CD4-positive, alpha-beta T cell treated with Interleukin-6 for 4 hours (primary cell): ENCODE results near the gene SCRT2.
"Not testable (repeated sequence)": the region's sequence is repeated elsewhere in the genome, so short reads cannot be mapped to it uniquely, and the experiment has no call there.

Experiments
- DNase-seq: peaks from one replicate; pipeline ENCODE4 v3.0.0-alpha.2; 2020; ENCODE audit warnings: mixed read lengths

Gene SCRT2

GRCh38 chr20:675453-676314, at the start of gene SCRT2:
Gene SCRT2, minus strand, starts transcription at chr20:675802. Its CDS starts 201 bp downstream, at chr20:675601.
- DNase-seq = peak; percentile 68

- DNase-seq = not testable (repeated sequence)
These were observed 49.2 kb upstream of the SCRT2 start for GRCh38 chr20:724797-725196.

GRCh38 chr20:723756-724155, 48.2 kb upstream of the SCRT2 start:
- no peak for DNase-seq

- DNase-seq = no peak
These were observed 47.4 kb upstream of the SCRT2 start for GRCh38 chr20:722822-723644.

- no peak for DNase-seq
These were observed 46.3 kb upstream of the SCRT2 start for GRCh38 chr20:721876-722275.

GRCh38 chr20:719816-720215, 44.2 kb upstream of the SCRT2 start:
- DNase-seq = no peak

DNA sequence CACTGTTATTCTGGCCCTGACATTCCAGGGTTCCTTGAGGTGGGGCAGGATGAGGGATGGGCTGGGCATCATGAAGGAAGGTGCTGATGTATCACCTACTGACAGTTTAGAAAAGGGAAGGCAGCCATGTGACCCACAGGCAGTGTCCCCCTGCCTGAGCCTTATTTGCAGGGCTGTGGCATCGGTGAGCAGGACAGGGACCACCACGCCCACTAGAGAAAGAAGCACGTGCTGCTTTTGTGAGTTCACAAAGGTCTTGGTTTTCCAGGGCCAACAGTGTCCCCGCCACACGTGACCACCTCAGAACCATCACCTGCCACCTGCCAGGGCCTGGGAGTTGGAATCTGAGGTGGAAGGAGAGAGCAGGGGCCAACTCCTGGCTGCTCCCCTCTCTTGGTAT, 43.5 kb upstream of the SCRT2 start:
- no peak for DNase-seq

DNA sequence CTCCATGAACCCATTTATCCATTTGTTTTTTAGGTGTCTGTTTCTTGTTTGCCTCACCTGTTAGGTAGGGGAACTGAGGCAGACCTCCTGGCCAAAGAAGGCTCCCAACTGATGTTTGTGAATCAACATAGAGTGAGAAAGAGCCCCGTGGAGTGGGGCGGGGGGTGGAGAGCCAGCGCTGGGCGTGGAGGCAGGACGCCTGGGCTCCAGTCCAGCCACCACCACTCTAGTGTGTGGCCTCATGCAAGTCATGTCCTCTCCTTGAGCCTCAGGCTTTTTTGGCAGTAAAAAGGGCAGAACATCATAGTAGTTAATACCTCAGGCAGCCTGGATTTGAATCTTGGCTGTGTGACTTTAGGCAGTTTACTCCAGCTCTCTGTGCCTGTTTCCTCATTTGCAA, 42.2 kb upstream of the SCRT2 start:
- no peak for DNase-seq

DNA sequence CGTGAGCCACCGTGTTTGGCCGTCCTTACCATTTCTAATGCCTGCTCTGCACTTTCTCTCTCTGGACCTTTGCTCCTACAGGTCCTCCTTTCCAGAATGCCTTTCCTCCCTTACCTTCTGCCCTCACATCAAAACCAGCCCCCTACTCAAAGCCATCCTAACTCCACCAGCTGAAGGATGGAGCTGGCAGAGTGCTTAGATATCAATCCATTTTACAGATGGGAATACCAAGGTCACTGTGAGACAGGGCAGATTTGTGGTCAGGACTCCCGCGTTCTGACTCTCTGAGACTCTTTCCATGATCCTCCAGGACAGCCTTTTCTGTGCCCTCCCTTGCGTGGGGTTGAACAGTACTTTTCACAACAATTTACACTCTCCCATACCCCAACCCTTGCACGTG, 41.7 kb upstream of the SCRT2 start:
- no peak for DNase-seq

DNA sequence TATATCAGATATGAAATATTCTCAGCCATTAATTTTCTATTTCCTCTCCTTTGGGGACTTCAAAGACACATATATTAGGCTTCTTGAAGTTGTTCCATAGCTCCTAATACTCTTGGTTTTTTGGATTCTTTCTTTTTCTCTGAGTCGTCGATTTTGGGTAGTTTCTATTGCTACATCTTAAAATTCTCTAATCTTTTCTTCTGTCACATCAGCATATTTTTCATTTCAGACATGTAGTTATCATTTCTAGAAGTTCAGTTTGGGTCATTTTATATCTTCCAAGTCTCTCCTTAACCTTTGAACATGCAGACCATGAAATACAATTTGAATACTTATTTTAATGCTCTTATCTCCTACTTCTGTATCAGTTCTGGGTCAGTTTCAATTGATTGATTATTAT, 38.9 kb upstream of the SCRT2 start:
- no peak for DNase-seq

DNA sequence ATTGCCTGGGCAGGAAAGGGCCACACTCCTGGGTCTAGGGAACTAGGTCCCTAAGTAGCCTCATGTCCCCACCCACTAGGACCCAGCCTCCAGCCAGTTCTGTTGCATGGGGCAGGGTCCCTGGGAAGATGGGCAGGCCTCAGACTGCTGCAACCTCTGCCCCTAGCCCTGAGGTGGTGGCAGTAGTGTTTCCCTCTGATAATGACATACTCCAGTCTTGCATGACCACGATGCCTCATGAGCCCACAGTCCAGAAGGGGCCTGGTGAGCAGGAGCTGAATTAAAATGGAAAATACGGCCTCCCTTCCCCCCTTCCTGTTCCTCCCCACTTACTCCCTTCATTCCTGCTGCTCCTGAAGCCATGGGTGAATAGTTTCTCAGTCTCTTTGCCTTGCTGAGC, 36.0 kb upstream of the SCRT2 start:
- no peak for DNase-seq

- no peak for DNase-seq
These were observed 35.3 kb upstream of the SCRT2 start for GRCh38 chr20:710780-711450.

DNA sequence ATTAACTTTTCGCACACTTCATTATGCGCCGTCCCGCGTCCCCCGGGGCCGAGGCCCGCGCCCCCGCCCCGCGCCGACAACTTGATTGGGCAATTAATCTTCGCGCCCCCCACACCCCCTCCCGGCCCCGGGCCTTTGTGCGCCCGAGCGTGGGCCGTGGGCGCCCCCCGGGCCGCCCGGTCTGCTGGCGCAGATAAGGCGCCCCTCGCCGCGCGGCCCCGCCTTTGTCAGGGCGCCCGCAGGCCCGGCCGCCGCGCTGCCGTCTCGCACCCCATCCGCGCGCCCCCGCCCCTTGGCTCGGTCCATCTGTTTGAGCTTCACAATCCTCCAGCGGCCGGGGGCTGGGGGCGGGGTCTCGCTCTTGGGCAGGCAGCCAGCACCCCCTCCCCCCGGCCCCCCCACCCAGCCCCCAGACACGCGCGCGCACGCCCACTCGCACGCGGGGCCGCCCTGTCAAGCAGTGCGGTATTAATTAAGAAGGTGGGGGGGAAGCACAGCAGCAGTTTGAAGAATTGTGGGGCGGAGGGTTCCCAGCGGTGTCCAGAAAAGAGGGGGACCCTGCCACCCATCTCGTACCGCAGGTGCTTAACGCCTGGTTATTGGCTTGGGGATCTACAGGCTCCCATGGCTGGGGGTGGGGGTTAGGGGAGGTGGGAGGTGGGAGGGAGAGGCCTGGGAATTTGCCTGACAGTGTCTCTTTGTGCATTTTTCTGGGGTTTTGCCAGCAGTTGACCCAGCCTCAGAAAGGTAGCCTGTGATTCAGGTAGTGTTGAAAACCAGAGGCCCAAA, 34.6 kb upstream of the SCRT2 start:
- DNase-seq = no peak

- no peak for DNase-seq
These were observed 33.8 kb upstream of the SCRT2 start for GRCh38 chr20:709423-709822.

DNA sequence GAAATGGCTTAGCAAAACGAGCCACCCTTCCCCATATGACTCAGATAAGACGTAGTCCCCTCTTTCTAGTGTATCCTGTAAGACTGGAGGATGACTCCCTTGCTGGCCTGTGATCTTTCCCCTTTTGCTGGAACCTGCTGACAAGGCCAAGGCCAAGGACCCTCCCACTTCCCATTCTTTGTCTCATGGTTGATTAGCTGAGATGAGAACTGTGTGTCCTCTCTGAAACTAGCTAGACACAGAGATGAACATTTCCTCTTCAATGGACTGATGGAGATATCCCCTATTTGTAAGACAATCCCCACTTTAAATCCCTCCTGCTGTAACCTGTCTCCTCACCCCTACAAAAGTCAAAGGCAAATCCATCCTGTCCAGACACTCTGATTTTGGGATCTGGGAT, 33.4 kb upstream of the SCRT2 start:
- DNase-seq = no peak

DNA sequence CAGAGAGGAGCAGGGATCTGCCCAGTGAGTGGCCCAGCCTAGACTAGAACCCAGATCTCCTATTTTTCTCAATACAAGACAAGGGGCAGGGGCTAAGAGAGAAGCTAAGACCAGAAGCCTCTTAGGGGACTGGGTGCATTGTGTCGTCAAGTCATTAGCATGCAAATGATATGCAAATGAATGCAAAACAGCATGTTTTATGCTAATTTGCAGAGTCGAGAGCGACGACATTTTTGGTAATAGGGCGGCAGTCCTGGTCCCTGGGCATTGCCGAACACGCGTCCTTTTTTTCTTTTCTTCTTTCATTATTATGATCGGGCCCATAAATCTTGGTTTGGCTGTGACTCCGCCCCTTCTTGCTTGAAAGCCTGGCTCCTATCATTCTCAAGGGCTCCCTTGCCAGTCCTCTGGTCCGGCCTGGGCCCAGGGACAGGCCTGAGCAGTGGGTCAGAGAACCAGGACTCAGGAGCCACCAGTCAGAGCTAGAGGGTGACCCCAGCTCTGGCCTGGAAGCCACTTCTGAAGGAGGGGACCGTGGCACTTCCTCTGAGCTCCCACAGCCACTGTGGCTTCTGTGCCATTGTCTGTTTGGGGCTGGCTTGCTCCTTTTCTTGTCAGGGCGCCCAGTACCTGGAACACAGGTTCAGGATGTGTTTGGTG, 32.0 kb upstream of the SCRT2 start:
- DNase-seq = no peak

- no peak for DNase-seq
These were observed 30.8 kb upstream of the SCRT2 start for GRCh38 chr20:706366-706885.

DNA sequence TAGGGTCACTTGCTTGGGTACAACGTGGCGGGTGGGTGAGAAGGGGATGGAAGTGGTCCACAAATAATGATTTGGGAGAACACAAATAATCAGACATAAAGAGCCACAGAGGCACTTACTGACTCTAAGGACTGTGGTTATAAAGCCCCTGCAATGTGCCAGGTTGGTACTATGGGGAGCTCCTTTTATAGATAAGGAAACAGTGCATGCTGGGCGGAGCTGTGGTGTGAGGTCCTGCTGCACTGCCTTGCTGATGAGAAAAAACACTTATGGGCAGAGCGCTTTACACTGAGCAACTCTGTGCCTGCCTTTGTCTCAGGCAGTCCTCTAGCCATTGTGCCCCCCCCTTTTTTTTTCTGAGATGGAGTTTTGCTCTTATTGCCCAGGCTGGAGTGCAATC, 29.1 kb upstream of the SCRT2 start:
- no peak for DNase-seq

DNA sequence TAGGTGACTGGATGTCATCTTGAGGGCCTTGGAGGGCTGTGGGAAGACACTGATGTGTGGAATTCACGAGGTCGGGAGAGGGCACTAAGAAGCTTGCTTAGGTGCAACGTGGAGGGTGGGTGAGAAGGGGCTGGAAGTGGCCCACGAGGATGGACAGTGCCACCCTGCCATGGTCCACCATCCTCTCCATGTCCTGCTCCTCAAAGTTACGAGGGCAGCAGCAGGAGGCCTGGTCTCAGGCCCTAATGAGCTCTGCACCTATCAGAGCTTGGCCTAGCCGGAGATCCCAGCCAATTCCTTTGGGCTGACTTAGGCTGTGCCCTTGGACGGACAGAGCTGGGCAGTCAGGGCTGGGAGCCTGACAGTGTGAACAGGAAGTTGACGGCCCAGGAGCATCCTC, 27.8 kb upstream of the SCRT2 start:
- DNase-seq = no peak

DNA sequence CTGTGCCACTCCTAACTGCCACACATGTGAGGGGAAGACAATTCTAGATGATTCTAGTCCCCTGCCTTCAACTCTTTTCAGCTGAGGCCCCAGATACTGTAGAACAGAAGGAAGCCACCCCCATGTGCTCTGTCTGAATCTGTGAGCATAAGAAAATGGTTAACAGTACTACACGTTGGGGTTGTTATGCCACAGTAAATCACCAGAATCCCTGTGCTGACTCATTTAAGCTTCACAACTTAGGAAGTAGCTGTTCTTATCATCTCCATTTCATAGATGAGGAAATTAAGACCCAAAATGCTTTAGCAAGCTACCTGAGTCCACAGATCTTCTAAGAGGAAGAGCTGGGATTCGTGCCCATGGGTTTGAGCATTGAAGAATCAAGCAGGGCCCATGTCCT, 27.4 kb upstream of the SCRT2 start:
- DNase-seq = no peak

DNA sequence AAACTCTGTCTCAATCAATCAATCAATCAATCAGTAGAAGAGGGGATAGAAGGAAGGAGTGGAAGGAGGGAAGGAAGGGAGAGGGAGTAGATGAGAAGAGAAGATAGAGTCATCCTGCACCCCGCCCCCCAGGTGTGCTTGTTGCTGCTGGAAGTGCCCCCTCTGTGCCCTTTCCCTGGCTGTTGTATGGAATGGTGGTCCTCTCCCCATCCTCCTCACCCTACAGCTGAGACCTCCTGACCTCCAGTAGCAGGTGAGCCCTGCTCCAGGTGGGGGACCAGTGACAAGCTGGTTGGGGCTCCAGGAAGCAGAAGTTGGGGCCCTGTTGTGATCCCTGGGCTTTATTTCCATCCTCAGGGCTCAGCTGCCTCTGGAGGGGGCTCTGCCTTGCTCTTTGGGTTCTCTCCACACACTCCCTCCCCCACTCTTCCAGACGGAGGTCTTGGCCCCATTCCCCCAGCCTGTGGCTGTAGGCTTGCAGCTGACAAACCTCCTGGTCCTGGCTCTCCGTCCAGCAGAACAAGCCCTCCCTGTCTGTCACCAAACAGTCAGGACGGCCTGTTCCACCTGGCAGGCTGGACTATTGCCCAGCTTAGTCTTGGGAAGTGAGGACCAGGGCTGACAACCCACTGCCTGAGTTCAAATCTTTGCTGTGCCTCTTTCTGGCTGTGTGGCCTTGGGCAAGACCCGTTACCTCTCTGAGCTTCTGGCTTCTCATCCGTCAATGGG, 26.0 kb upstream of the SCRT2 start:
- no peak for DNase-seq
